Prostate gland (tissue), 2 donors: ENCODE measurements around the gene PHACTR2.

ENCODE experiments used
- POLR2A ChIP-seq: fragments of 450-650 bp; IDR thresholded peaks from one replicate; pipeline ENCODE4 v1.6.1; 2016; ENCODE audit warnings: antibody characterized with exemption, mild to moderate bottlenecking
- POLR2AphosphoS5 ChIP-seq: sonication (generic); formaldehyde crosslinking; IDR thresholded peaks from one replicate; pipeline ENCODE4 v1.6.1; 2017; ENCODE audit warnings: antibody characterized with exemption
- TF ChIP-seq, protein P1 (sequence below), 4 experiments: fragments of 200-600 bp in 2 of 4; fragments of 450-650 bp in 2 of 4; sonication (generic) in 2 of 4; IDR thresholded peaks; 1 replicate in 3 of 4; 2 replicates in 1 of 4; pipeline ENCODE4 v1.5.1; 2016 to 2019; ENCODE audit warnings: antibody characterized with exemption in 4 of 4, mild to moderate bottlenecking in 2 of 4, moderate library complexity in 2 of 4

DNA sequence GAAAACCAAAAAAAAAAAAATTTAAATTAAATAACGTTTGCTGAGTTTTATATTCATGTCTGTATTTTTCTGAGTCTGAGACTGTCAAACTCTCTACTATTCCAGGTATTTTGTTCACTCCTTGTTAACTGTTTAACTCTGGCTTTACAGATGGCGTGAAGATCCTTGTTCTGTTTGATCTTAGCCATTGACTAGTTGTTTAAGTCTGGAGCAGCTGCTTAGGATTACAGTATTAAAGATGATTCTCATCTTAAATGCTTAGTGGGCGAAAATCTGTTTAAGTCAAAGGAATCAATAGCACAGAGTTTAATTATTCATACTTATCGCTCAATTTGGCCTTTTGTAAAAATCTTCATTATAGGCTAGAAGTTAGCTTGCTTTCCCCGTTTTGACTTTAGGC lies 2.4 kb downstream of the PHACTR2 start:
- TF ChIP-seq POLR2AphosphoS5 (no peak), POLR2A (no peak)
- TF ChIP-seq, protein P1, sequence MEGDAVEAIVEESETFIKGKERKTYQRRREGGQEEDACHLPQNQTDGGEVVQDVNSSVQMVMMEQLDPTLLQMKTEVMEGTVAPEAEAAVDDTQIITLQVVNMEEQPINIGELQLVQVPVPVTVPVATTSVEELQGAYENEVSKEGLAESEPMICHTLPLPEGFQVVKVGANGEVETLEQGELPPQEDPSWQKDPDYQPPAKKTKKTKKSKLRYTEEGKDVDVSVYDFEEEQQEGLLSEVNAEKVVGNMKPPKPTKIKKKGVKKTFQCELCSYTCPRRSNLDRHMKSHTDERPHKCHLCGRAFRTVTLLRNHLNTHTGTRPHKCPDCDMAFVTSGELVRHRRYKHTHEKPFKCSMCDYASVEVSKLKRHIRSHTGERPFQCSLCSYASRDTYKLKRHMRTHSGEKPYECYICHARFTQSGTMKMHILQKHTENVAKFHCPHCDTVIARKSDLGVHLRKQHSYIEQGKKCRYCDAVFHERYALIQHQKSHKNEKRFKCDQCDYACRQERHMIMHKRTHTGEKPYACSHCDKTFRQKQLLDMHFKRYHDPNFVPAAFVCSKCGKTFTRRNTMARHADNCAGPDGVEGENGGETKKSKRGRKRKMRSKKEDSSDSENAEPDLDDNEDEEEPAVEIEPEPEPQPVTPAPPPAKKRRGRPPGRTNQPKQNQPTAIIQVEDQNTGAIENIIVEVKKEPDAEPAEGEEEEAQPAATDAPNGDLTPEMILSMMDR (IDR thresholded peaks at IDR 0.05) = no peak
